GM18517 (cell line): ENCODE data around the gene AR.

Source experiments
- ATAC-seq: cut with Tn5 transposase; IDR thresholded peaks from one replicate; pipeline ENCODE4 v1.9.1; 2021; ENCODE audit warnings: mild to moderate bottlenecking, moderate library complexity; ENCODE audit not compliant: unreplicated experiment

The AR gene

DNA sequence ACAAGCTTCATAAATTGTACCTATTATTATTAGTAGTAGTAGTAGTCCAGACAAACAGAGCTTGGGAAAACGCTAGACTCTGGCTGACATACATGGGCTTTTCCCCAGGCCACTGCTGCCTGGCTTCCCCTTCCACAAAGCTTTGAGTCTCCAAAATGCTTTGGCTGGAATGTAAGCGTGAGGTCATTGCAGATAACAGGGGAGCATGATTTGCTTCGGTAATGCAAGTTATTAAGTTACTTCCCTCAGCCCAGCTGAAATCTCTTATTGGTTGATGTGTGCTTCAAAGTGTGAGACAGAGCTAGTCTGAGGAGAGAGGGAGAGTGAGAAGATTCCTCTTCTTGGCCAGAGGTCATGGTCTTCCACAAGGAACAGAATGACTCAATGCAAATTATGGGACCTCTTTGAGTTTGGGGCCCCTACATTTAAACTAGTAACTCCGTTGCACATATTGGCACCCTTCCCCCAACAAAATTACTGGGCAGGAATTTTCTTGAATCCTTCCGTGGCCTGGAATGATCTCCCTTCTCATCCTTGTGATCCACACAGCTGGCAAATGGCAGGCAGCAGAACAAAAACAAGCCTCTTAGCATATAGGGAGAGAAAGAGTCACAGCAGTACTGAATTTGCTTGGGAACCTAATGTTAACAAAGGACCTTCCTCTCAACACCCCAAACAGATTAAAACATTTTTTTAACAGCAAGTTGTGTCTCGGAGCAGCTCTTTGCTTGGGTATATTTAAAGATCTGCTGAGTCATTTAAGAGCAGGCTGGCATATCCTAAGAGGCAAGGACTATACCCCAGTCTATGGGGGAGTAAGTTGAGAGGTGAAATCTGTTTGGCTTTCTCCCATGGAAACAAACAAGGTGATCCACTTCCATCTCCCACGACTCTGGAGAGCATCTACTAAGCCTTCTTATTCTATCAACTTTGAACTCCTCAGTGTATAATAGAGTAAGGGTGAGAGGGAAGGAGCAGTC, 19.9 kb downstream of the AR start:
- no peak for ATAC-seq

DNA sequence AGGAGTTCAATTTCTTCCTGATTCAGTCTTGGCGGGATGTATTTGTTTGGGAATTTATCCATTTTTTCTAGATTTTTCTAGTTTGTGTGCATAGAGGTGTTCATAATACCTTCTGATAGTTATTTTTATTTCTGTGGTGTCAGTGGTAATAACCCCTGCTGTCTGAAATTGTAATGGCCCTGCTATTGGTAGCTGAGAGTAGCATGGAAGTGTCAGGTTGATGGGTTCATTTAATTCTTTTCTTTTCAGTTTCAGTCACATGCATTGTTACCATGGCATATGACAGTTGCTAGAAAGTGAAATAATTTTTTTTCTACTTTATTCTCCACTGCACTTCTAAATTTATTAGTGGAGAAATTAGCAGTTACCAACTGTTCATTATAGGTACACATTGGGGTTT, 20.7 kb downstream of the AR start:
- no peak for ATAC-seq

DNA sequence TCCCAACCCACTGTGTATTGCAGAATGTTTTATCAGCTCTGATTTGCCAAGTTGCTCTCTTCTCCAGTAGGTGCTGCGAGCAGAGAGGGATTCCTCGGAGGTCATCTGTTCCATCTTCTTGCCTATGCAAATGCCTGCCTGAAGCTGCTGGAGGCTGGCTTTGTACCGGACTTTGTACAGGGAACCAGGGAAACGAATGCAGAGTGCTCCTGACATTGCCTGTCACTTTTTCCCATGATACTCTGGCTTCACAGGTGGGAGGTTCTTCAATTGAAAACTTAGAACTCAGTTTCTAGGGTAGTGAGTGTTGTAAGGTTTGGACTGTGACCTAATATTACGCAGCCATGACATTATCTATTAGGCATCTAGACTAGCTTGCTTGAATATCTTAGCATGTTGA, 24.9 kb downstream of the AR start:
- no peak for ATAC-seq

DNA sequence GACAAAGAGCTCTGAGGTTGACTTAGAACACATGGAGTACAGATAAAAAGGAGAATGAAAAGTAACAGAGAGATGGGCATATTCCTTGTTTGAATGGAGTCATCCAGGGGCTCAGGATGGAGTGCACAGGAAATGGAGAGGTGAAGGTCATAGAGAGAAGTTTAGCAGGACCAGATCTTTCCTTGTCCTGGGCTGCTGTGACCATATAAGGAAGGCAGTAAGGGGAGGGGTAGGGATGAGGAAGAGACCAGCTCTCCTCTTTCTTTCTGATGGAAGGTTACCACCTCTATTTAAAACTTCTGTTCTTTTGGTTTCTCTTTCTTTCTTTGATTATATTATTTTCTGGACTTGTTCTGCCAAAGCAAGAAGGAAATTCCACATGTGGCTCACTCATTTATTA, 27.0 kb downstream of the AR start:
- no peak for ATAC-seq

DNA sequence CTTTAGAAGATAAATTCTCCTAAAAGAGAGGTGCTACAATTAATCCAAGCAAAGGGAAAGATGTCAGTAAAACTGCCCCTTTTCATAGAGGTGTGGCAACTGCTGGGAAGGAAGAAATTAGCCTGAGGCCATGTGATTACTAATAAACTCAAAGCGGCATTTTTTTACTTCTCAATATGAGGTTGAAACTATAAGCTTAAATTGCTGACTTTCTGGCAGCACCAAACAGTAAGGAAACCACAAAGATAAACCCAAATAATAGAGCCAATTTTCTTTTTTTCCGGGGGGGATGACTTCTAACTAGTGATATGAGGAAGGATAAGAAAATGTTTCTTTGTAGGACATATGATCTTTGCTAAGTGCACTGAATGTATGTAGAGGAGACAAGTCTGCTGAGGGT, 30.9 kb downstream of the AR start:
- no peak for ATAC-seq

DNA sequence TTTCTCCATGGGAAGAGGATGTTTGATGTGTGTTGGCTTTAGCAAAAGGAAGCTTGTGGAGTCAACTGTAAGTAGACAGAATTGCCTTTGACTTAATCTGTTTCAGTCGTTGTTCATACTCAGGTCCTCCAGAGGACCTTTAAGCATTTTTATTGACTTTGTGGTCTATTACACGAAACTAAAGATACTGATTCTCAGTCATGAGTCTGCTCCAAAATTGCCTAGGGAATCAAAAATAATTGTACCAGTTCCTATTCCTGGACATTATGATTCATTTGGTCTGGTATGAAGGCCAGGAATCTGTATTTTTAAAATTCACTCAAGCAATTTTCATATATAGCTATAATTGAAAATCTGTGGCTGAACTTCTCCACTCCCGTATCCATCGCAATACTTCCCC, 38.6 kb downstream of the AR start:
- no peak for ATAC-seq

DNA sequence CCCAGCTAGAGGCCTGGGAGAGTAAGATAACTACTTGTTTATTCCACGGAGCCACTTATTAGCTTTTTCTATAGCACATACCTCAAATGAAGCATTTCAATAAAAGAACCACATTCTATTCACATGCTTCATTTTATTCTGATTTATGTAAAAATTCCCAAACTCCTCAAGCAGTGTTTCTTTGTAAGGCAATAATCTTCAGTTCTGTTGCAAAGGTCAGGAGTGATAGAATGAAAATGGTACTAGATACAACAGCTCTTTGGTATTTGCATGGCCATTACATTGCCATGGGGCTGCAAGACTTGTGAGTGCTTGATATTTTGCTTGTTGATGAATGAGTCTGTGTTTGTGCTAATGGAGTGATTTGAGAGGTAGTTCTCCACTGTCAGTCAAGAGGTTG, 39.4 kb downstream of the AR start:
- ATAC-seq: no peak

DNA sequence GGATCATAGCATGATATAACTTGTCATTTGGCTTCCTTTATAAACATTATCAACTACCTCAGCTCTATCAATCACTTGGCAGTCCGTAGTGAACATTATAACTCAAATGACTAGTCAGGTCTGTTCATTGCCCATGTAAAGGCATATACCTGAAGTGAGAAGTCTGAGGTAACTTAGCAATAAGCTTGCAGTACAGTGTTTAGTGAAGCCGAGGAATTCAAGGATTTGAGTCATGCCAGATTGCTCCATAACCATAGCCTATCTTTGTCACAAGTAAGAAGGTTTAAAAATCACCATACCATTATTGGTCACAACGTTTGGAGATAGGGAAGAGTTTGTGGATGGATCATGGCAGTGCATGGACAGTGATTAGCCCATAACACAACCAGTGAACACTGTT, 41.6 kb downstream of the AR start:
- ATAC-seq: no peak

DNA sequence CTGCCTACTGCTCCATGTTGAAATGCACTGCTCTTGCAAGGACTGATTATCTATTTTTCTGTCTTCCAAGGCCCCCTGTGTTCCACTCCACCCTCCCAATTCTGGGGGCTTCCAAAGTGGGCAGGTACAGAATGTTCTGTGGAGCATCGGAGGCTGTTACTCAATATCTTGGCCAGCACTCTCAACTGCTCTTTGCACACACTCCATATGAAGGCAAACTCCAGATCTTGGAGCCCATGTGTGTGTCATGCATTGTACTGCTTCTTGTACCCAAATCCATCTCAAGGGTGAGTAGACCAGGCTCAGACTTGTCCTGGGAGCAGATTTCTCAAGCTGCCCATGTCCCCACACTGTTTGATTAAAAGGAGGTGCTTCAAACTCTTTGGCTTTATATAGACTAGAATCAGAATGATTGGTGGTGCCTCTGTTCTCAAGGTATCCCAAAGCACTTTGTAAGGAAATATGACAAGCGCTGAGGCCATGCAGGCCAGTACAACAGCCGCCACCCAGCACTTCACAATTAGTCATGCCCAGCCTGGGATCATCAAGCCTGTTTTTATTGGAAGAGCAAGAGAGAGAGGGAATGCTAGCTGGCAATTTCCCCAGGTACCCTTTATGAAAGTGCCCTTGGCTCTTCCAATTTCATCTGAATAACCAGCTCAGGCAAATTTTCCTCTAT, 44.3 kb downstream of the AR start:
- no peak for ATAC-seq

DNA sequence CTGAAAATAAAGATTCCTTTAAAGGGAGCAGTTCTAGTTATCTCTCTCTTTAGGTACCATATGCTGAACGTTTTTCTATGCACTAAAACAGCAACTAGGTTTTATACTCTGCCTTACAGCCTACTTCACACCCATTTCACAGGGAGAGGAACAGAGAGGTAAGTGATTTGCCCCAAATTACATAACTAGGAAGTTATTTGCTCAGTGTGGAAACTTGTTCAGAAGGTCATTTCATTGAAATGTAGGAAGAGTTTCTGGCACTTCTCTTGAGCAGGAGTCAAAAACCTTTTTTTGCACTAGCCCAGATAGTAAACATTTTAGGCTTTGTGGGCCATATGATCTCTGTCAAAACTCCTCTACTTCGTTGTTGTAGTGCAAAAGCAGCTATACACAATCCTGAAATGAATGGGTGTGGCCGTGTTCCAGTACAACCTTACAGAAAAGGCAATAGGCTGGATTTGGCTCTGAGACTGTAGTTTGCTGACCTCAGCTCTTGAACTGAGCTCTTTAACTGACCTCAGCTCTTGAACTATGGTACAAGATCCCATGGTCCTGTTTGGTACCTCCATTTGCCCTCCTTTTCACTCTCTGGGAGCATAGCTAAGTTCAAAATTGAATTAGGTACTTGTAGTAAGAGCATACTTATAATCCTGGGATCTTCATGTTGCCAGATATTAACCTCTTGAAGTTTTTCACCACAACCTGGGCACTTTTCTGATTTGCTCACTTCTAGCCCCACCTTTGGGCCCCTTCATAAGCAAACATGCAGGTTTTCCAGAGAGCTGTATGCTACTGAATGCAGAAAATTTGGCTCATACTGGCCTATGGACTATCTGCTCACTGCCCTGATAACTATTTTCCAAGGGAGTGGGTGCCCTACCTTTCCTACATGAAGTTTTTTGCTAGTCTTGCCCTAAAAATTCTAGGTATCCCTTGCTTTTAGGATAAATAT, 53.3 kb downstream of the AR start:
- ATAC-seq: no peak

DNA sequence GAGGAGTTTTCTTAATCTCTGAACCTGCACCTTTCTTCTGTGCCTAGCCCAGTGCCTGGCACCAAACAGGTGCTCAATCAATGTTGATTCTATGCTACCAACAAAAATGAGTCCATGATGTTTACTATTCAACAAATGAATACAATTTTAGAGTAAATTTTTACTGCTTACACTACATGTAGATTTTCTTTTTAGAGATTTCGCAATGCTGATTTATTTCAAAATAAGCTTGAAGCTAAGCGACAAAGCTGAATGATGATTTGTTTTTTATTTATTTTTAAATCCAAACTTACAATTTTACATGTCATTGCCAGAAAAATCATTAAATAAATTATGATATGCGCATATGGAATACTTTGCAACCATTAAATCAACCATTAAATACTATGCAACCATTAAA, 55.7 kb downstream of the AR start:
- no peak for ATAC-seq

DNA sequence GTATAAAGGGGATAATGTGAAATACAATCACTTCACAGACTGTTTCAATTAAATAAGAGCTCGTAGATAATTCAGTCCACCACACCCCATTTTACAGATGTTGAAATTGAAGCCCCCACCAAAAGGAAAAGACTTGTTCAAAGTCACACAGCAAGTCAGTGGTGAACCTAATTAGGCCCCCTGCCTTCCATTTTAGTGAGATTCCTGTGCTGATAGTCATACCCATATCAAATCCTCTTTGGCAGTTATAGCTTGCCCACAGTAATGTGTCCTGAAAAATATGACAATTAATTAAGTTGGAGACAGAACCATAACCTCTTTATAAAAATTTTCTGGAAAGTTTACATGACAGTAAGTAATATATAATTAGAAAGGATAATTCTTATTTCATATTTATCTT, 58.0 kb downstream of the AR start:
- no peak for ATAC-seq

DNA sequence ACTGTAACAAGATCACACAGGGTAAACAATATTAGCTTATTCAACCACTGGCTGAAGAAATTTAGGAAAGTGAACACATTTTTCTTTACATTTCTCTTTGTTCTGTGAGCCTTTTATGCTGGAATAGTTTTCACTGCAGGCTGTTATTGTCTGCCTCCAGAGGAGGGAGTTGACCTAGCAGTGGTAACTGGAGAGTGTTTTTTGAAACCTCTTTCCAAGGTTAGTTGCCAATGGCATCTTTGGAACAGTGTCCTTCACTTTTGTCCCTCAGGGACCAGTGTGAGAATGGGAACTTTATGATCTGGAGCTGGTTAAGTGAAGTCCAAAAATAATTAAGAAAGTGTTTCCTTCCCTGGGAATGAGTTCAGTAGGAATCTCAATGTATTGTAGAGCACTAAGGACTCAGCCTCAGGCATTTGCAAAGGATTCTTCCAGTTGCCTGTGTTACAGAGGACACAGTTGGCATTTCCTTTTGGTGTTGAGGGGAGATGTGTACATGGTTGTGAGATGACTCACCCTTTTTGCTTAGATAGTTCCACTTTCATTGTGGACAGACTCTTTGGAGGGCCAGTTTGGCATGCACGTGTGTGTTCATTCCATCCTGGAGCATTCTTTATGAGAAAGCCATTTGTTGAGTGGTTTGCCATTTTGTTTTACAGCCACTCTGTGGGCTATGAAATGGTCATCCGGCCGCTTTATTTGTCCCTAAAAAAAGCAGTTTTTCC, 61.3 kb downstream of the AR start:
- ATAC-seq: peak; percentile 91

DNA sequence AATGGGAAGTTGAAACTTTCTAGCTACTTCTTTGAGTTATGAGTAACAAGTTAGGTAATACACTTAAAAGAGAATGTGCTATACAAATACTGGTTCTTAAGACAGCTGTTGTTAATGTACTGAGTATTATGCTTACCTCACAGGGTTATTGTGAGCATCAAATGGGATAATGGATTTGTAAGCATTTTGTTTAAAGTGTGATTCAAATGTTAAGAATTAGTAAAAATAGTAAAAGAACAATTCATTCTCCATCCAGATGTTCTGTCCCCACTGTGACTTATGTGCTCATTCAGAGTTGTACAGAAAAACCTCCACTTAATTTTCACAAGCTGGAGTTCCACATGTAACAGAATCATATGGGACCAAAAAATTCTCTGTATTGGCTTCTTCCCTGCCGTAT, 63.6 kb downstream of the AR start:
- no peak for ATAC-seq

DNA sequence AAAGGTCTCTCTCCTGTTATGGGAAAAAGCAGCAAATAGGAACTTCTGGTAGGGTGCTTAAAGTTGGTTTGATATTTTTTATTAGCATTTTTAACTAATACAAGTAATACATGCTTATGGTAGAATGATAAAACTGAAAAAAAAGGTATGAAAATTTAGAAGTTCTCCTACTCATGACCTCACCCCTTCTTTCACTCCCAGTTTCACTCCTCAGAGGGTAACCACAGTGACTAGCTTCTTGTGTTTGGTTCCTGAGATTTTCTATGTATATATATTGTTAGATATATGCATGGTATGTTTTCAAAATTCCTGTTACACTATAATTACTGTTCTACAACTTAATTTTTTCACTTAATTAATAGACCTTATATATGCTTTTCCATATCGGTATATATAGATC, 66.5 kb downstream of the AR start:
- peak; percentile 65 for ATAC-seq

DNA sequence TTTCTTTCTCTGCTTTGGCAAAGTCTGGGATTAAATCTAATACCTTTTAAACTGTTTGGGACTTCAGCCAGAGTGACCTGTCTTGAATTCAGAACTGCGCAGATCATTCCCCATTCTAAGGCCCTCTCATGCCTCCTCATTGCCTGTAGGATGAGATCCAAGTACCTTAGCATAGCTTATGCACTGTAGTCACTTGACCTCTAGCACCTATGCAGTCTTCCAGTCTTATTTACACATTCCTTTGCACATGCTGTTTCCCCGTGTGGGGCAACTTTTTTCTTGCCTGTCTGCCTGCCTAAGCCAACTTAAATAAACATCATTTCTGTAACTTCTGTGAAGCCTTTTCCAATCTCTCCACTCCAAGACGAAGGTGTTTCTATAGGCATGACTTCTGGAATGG, 68.4 kb downstream of the AR start:
- ATAC-seq: no peak

DNA sequence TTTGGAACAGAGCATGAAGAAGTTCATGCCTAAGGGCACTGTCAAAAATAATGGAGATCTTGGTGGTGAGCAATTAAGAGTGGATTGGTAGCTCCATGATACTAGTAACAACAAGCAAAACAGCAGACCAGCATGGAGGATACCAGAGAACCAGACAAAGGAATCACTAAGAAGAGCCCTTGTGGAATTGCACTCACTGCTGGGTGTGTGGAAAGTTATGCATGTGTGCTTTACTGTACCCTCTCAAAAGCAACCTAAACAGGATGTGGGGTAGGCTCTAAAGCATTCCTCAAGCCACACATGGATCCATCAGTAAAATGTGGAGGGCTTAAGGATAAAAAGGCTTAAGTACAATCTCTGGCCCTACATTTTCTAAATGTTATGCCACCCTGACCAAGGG, 69.5 kb downstream of the AR start:
- ATAC-seq: no peak

DNA sequence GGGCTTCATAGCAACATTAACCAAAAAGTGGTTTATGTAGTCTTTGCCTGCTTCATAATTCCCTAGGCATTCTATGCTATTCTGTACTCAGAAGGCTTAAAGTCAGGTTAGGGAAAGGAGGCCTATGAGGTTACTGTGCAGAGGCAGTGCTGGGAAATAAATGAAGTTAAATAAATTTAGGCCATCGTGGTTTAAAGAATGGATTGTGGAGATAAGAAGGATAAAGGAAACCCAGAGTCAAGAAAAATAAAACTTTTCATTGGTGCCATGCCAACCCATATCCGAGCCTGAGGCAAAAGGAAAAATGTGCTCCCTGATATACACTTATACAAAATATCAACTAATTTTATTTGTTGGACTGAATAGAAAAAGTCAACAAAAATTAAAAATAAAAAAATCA, 70.2 kb downstream of the AR start:
- ATAC-seq: no peak

DNA sequence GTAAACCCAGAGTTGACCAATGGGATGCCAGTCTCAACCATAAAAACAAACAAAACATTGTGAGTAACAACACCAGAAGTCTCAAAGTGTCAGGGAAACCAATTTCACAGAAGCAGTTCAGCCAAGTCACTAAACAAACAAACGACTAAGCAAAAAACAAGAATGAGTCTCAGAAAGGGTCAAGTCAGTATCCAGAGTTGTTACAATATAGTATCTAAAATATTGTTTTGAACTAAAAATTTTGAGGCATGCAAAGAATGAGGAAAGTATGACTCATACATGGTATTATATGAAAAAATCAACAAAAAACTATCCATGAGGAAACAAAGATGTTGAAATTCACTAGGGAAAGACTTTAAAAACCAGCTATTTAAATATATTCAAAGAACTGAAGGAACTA, 70.6 kb downstream of the AR start:
- ATAC-seq: no peak

DNA sequence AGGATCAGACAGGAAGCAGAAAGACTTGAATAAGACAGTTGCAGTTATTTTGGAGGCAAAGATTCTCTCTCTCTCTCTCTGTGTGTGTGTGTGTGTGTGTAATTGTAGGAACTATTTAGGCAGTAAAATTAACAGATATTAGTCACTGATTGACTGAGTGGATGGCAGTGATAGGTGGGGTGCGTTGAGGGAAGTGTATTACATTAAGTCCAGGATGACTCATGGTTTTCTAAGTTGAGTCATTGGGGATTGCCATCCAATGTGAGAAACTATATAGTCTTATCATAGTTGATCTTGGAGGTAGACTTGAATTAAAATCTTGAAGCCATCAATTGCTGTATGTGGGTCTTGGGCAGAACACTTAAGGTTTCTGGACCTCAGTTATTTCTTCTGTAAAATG, 75.4 kb downstream of the AR start:
- peak; percentile 83 for ATAC-seq
